Body of pancreas (tissue), 4 donors: ENCODE data around the gene SLC4A4. TPM values are rescaled to one million over a fixed set of nuclear protein-coding genes. Genes with fewer than 3 reads are reported as not detected.
A peak's percentile ranks its signal among the peaks of the same experiment; 100 is the strongest.

Experiments used
- ATAC-seq: fragments of 150-250 bp; one replicate; pipeline ENCODE4 v1.9.1; 2016
- DNase-seq, 4 donors: peaks; one replicate each; pipeline ENCODE4 v3.0.0-alpha.2; 2019
- H3K27ac ChIP-seq, 4 donors: fragments of 200-600 bp; sonication (generic); 1 replicate in 3 of 4; 2 replicates in 1 of 4; pipeline versions ENCODE4 v1.5.1 to v1.6.1; 2016 to 2019; ENCODE audit warnings: mild to moderate bottlenecking in 1 of 4, mixed read lengths in 1 of 4, moderate library complexity in 1 of 4
- H3K27me3 ChIP-seq, 2 donors: fragments of 200-600 bp; sonication (generic); one replicate each; pipeline ENCODE4 v1.6.0; 2016; ENCODE audit warnings: mild to moderate bottlenecking in 1 of 2
- H3K36me3 ChIP-seq, 2 donors: fragments of 200-600 bp; sonication (generic); replicated peaks in 1 of 2; 2 replicates each; pipeline ENCODE4 v1.5.1; 2016; ENCODE audit warnings: low read depth in 2 of 2; ENCODE audit not compliant: insufficient read depth in 1 of 2
- H3K4me1 ChIP-seq: fragments of 200-600 bp; sonication (generic); one replicate; pipeline ENCODE4 v1.6.0; 2016
- H3K4me3 ChIP-seq, 2 donors: fragments of 200-600 bp; sonication (generic); 1 replicate in 1 of 2; 2 replicates in 1 of 2; pipeline ENCODE4 v1.5.1; 2016 to 2019
- H3K9me3 ChIP-seq, 3 donors: fragments of 200-600 bp; sonication (generic); 1 replicate in 2 of 3; 2 replicates in 1 of 3; pipeline ENCODE4 v1.5.1; 2016
- CTCF ChIP-seq, 7 experiments: fragments of 450-650 bp in 4 of 7; fragments of 200-600 bp in 3 of 7; sonication (generic) in 3 of 7; IDR thresholded peaks; one replicate each; pipeline ENCODE4 v1.5.1; 2016 to 2019; ENCODE audit warnings: antibody characterized with exemption in 7 of 7
- POLR2A ChIP-seq, 3 donors: fragments of 450-650 bp; IDR thresholded peaks; one replicate each; pipeline ENCODE4 v1.6.1; 2016; ENCODE audit warnings: antibody characterized with exemption in 3 of 3, mild to moderate bottlenecking in 2 of 3
- WGBS, 2 donors: methylation state at CpG; one replicate each; pipeline ENCODE4 v1.1.5; 2017; 5-methylcytosine and 5-hydroxymethylcytosine counted together
- intact Hi-C: fragments of 100-400 bp; cut with DNase I; formaldehyde crosslinking; loops from one replicate; pipeline ENCODE4 v1.15.1; 2023
- total RNA-seq, 2 donors: library from RNA; depleted of rRNA; stranded (reverse); fragments of >200 nt; gene quantifications; one replicate each; pipeline ENCODE4 v1.1.0, GENCODE V29; 2016

SLC4A4 gene
- total RNA-seq, 2 donors from 2014 or later = 334 to 402 TPM

GRCh38 chr4:71411981-71412380 lies 73.2 kb downstream of the SLC4A4 start:
- WGBS, 2 donors = 41 to 44% methylated on average over 2 of the region's 2 CpGs
- ATAC-seq (no peak), DNase-seq (no peak)
- TF ChIP-seq POLR2A (IDR thresholded peaks at IDR 0.05) = no peak
- no peak for TF ChIP-seq CTCF (IDR thresholded peaks at IDR 0.05)
- no peaks in the 10 kb centered on the region for H3K27me3 ChIP-seq
- intact Hi-C loops = no loop called here
- peaks cover 0 to 5% (median 0%) of the 10 kb centered on the region in 3 donors for H3K9me3 ChIP-seq
- peaks cover 18% of the 10 kb centered on the region for H3K4me1 ChIP-seq
- H3K27ac ChIP-seq = no peak overlapping the region
- no peaks in the 10 kb centered on the region for H3K36me3 ChIP-seq
- H3K4me3 ChIP-seq = no peak overlapping the region

GRCh38 chr4:71415491-71415890 lies 76.7 kb downstream of the SLC4A4 start:
- 79 to 84% methylated on average over 2 of the region's 2 CpGs for WGBS, 2 donors
- DNase-seq (no peak), ATAC-seq (no peak)
- intact Hi-C loops = no loop called here
- Histone ChIP-seq H3K9me3 (no peaks in the 10 kb centered on the region), H3K27me3 (no peaks in the 10 kb centered on the region), H3K4me3 (no peak overlapping the region), H3K4me1 (peaks cover 7% of the 10 kb centered on the region), H3K27ac (no peak overlapping the region), H3K36me3 (no peaks in the 10 kb centered on the region)
- TF ChIP-seq POLR2A (IDR thresholded peaks at IDR 0.05) = no peak

GRCh38 chr4:71417150-71417549 lies 78.3 kb downstream of the SLC4A4 start:
- peak in 1 of 4 donors; percentile 36 for DNase-seq
- ATAC-seq = peak; percentile 83
- TF ChIP-seq CTCF (IDR thresholded peaks at IDR 0.05) (no peak), POLR2A (IDR thresholded peaks at IDR 0.05) (no peak)
- Histone ChIP-seq H3K27me3 (no peaks in the 10 kb centered on the region), H3K9me3 (no peaks in the 10 kb centered on the region), H3K4me3 (no peak overlapping the region), H3K4me1 (peaks cover 7% of the 10 kb centered on the region), H3K36me3 (no peaks in the 10 kb centered on the region), H3K27ac (peak overlapping the region in 3 of 4 donors; percentile 5 to 61 (median 7))
- intact Hi-C loops = no loop called here

- ATAC-seq (peak; percentile 4), DNase-seq (no peak)
- H3K27me3 ChIP-seq = no peaks in the 10 kb centered on the region
- WGBS, 2 donors = 74 to 89% methylated on average over 2 of the region's 2 CpGs
- H3K4me3 ChIP-seq = no peak overlapping the region
- H3K36me3 ChIP-seq = no peaks in the 10 kb centered on the region
- H3K27ac ChIP-seq = no peak overlapping the region
- no peaks in the 10 kb centered on the region for H3K4me1 ChIP-seq
- TF ChIP-seq CTCF (IDR thresholded peaks at IDR 0.05) = no peak
- no peak for TF ChIP-seq POLR2A (IDR thresholded peaks at IDR 0.05)
- no peaks in the 10 kb centered on the region for H3K9me3 ChIP-seq
- intact Hi-C loops = no loop called here
These were observed 87.7 kb downstream of the SLC4A4 start for GRCh38 chr4:71426381-71427042.

GRCh38 chr4:71429106-71429505 lies 90.3 kb downstream of the SLC4A4 start:
- WGBS, 2 donors = 82 to 86% methylated on average over 2 of the region's 2 CpGs
- ATAC-seq = no peak

More at GRCh38 chr4:71429106-71429505, 90.3 kb downstream of the SLC4A4 start:
- intact Hi-C loops = no loop called here
- DNase-seq = no peak
- Histone ChIP-seq H3K36me3 (no peaks in the 10 kb centered on the region), H3K9me3 (no peaks in the 10 kb centered on the region), H3K4me3 (no peak overlapping the region), H3K27ac (no peak overlapping the region), H3K27me3 (no peaks in the 10 kb centered on the region), H3K4me1 (no peaks in the 10 kb centered on the region)
- no peak for TF ChIP-seq CTCF (IDR thresholded peaks at IDR 0.05)
- no peak for TF ChIP-seq POLR2A (IDR thresholded peaks at IDR 0.05)
